GM18951 (cell line): ENCODE results near the gene ISYNA1.

ENCODE experiments used
- POLR2A ChIP-seq: IDR thresholded peaks from 4 replicates; pipeline ENCODE4 v1.6.1; 2011; ENCODE audit warnings: mild to moderate bottlenecking; ENCODE audit not compliant: insufficient read length, insufficient read depth; ENCODE audit errors: extremely low read depth
- in situ Hi-C: fragments of 300-500 bp; cut with MboI; formaldehyde crosslinking; loops from one replicate; pipeline ENCODE4 v1.12.0; 2022; ENCODE audit warnings: low sequenced_read_pairs, mixed read lengths, inconsistent platforms; ENCODE audit not compliant: unreplicated experiment

Gene ISYNA1

GRCh38 chr19:18475004-18475453, 37.1 kb upstream of the ISYNA1 start:
- no peak for TF ChIP-seq POLR2A
- in situ Hi-C loops, result no loop called here

- in situ Hi-C loops, result no loop called here
- TF ChIP-seq POLR2A, result no peak
These were observed 36.5 kb upstream of the ISYNA1 start for GRCh38 chr19:18474366-18474887.

- in situ Hi-C loops, result no loop called here
- no peak for TF ChIP-seq POLR2A
These were observed 35.8 kb upstream of the ISYNA1 start for GRCh38 chr19:18473706-18474087.

- in situ Hi-C loops, result no loop called here
- no peak for TF ChIP-seq POLR2A
These were observed 35.2 kb upstream of the ISYNA1 start for GRCh38 chr19:18473003-18473705.

- TF ChIP-seq POLR2A, result no peak
- in situ Hi-C loops, result no loop called here
These were observed 32.9 kb upstream of the ISYNA1 start for GRCh38 chr19:18470787-18471186.

GRCh38 chr19:18469069-18469846, 31.3 kb upstream of the ISYNA1 start:
- in situ Hi-C loops, result no loop called here

GRCh38 chr19:18468517-18468916, 30.6 kb upstream of the ISYNA1 start:
- TF ChIP-seq POLR2A, result no peak
- in situ Hi-C loops, result no loop called here

More at GRCh38 chr19:18469069-18469846, 31.3 kb upstream of the ISYNA1 start:
- no peak for TF ChIP-seq POLR2A

GRCh38 chr19:18467978-18468377, 30.0 kb upstream of the ISYNA1 start:
- no peak for TF ChIP-seq POLR2A
- in situ Hi-C loops, result no loop called here

- no peak for TF ChIP-seq POLR2A
- in situ Hi-C loops, result no loop called here
These were observed 28.4 kb upstream of the ISYNA1 start for GRCh38 chr19:18466354-18466753.

GRCh38 chr19:18465964-18466339, 28.0 kb upstream of the ISYNA1 start:
- in situ Hi-C loops, result no loop called here
- TF ChIP-seq POLR2A, result no peak

GRCh38 chr19:18465214-18465963, 27.5 kb upstream of the ISYNA1 start:
- in situ Hi-C loops, result no loop called here
- TF ChIP-seq POLR2A, result no peak

GRCh38 chr19:18464646-18465045, 26.7 kb upstream of the ISYNA1 start:
- in situ Hi-C loops, result no loop called here
- TF ChIP-seq POLR2A, result no peak

- no peak for TF ChIP-seq POLR2A
- in situ Hi-C loops, result no loop called here
These were observed 23.5 kb upstream of the ISYNA1 start for GRCh38 chr19:18461471-18461870.
